Muscle layer of colon (tissue), 2 donors: ENCODE measurements around the gene PPP1R16B.
"Not testable (repeated sequence)": the region's sequence is repeated elsewhere in the genome, so short reads cannot be mapped to it uniquely, and the experiment has no call there.

Experiments
- H3K27ac ChIP-seq: one replicate; pipeline ENCODE4 v1.7.0; 2013; ENCODE audit warnings: low read depth, mild to moderate bottlenecking, low read length, moderate library complexity
- H3K27me3 ChIP-seq, 2 donors: one replicate each; pipeline ENCODE4 v1.7.0; 2013; ENCODE audit warnings: low read length in 2 of 2, mild to moderate bottlenecking in 2 of 2; ENCODE audit not compliant: insufficient read depth in 2 of 2, control insufficient read depth in 1 of 2
- H3K36me3 ChIP-seq: one replicate; pipeline ENCODE4 v1.7.0; 2013; ENCODE audit warnings: mild to moderate bottlenecking, low read length; ENCODE audit not compliant: insufficient read depth
- H3K4me1 ChIP-seq: one replicate; pipeline ENCODE4 v1.7.0; 2013; ENCODE audit warnings: mild to moderate bottlenecking, low read length; ENCODE audit not compliant: insufficient read depth
- H3K4me3 ChIP-seq, 2 donors: one replicate each; pipeline ENCODE4 v1.7.0; 2013; ENCODE audit warnings: low read length in 2 of 2, low read depth in 1 of 2, mild to moderate bottlenecking in 1 of 2, moderate library complexity in 1 of 2
- H3K9ac ChIP-seq: one replicate; pipeline ENCODE4 v1.7.0; 2013; ENCODE audit warnings: low read length
- H3K9me3 ChIP-seq: one replicate; pipeline ENCODE4 v1.7.0; 2013; ENCODE audit warnings: mild to moderate bottlenecking, low read length
- donor health status: abdominal sarcoma.
- donor health status: Adenocarcinoma of cecum.

The PPP1R16B gene

GRCh38 chr20:38952153-38952552 is 146.7 kb downstream of the PPP1R16B start:
- no peak overlapping the region for H3K9ac ChIP-seq
- H3K27me3 ChIP-seq: no peaks in the 10 kb centered on the region
- H3K27ac ChIP-seq: no peak overlapping the region
- no peaks in the 10 kb centered on the region for H3K9me3 ChIP-seq
- no peak overlapping the region for H3K4me3 ChIP-seq
- H3K4me1 ChIP-seq: no peaks in the 10 kb centered on the region
- peaks cover 13% of the 10 kb centered on the region for H3K36me3 ChIP-seq

DNA sequence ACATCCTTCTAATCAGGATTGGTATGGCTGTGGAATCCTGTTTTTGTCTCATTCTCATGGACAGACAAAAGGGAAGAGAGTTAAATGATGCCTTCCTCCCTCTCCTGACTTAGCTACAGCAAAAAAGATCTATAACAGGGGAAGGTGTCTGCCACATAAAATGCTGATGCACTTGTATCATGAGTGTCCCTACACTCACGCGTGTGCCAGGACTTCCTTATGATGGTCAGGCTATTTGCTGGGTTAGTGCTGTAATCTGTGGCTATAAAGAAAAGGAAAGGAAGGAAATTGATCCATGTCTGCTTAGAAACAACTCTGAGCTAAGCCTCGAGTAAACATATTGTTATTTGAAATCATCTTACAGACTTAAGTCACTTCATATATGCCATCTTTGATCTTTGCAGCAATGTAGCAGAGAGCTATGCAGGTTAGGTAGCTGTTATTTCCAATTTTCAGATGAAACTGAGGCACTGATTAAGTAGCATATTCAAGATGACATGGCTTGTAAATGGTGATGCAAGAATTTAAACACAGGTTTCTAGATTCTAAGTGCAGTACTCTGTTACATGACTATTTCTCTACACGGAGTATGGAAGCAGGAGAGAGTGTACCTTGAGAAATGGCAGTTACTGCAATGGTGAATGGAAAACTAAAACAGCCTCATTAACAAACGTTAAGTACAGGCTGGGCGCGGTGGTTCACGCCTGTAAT is 148.3 kb downstream of the PPP1R16B start:
- Histone ChIP-seq H3K4me3 (no peak overlapping the region), H3K36me3 (peaks cover 10% of the 10 kb centered on the region), H3K27me3 (no peaks in the 10 kb centered on the region), H3K9ac (no peak overlapping the region), H3K27ac (no peak overlapping the region), H3K4me1 (no peaks in the 10 kb centered on the region), H3K9me3 (no peaks in the 10 kb centered on the region)

DNA sequence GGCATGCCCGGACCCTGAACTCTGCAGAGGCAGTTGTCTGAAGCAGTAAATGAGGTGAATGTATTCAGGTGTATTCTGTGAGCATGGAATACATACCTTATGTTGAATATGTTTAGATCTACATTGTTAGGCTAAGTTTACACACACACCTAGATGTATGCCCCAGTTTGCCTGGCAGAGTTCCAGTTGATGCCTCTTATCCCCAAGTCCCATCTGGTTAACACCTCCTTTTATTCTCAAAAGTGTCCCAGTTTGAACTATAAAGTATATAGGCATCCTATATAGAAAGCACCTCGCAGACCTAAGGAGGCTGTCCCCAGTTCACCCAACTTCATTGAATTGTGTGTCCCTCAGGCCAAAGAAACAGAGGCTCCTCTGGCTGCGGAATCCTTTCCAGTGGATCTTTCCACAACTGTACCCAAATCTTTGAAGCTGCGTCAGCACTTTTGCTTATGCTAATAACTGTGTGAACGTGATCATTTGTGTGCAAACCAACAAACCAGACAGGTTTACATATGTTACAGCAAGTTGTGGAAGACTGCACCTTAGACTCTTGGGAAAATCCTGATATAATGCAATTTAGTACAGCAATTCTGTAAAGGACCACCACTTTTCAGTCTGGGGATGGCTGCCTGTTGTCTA is 151.9 kb downstream of the PPP1R16B start:
- Histone ChIP-seq H3K9ac (no peak overlapping the region), H3K4me3 (no peak overlapping the region), H3K27ac (no peak overlapping the region)

DNA sequence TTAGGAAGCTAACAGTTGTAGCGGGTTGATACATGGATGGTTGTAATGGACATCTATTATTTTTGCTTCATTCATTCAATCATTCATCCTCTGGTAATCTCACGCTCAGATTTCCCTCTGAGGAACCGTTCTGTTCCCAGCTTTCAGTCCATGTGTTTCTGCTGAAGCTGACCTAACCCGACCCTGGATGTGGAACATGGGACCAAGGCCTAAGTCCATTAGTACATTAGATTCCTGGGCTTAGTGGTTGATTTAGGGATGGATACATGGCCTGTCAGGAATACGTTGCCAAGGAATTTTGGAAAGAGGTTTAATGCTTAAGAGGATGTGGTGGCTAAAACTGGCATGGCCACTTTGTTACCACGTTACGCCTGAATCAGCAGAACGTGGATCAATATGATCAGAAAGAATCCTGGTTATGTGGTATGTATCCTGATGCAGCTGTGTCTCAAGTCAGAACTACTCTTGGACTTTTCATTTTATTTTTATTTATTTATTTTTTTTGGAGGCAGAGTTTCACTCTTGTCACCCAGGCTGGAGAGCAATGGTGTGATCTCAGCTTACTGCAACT is 152.5 kb downstream of the PPP1R16B start:
- H3K9me3 ChIP-seq: no peaks in the 10 kb centered on the region
- H3K27me3 ChIP-seq: no peaks in the 10 kb centered on the region
- peaks cover 11% of the 10 kb centered on the region for H3K4me1 ChIP-seq
- no peaks in the 10 kb centered on the region for H3K36me3 ChIP-seq
- no peak overlapping the region for H3K27ac ChIP-seq
- H3K4me3 ChIP-seq: no peak overlapping the region
- no peak overlapping the region for H3K9ac ChIP-seq

More for the DNA sequence above, 151.9 kb downstream of the PPP1R16B start:
- no peaks in the 10 kb centered on the region for H3K9me3 ChIP-seq
- peaks cover 7% of the 10 kb centered on the region for H3K4me1 ChIP-seq
- peaks cover 3% of the 10 kb centered on the region for H3K36me3 ChIP-seq
- no peaks in the 10 kb centered on the region for H3K27me3 ChIP-seq

GRCh38 chr20:38960187-38960687 is 154.7 kb downstream of the PPP1R16B start:
- H3K36me3 ChIP-seq, H3K9me3 ChIP-seq, H3K9ac ChIP-seq, H3K4me3 ChIP-seq, H3K27ac ChIP-seq, H3K27me3 ChIP-seq: not testable (repeated sequence)
- peaks cover 16% of the 10 kb centered on the region for H3K4me1 ChIP-seq

DNA sequence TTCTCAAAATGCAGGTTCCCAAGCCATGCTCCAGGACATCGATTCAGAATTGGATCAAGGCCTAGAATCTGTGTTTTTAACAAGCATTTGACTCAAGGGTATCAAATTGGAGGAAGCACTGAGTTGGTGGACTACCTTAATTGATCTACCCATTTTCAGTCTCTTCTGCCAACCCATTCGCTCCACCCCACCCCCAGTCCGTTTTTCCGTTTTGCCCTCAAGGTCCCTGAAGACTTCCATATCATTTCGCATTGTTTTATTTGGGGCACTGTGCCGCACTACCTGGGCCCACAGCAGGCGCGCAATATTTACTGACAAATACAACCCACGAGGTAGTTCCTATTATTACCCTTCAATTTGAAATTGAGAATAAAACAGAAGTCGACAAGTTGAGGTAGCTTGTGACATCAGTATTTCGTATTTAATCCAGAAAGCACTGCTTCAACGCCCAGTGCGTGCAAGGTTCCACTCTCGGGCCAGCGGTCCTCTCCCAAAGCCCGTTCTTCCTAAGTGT is 156.1 kb downstream of the PPP1R16B start:
- peak overlapping the region; percentile 35 for H3K9ac ChIP-seq

GRCh38 chr20:38962044-38962927 is 156.8 kb downstream of the PPP1R16B start, which contains the start of gene DHX35:
Gene DHX35 (plus strand): TSS chr20:38962344. CDS start chr20:38962368, 24 bp downstream.
- Histone ChIP-seq H3K9me3 (no peaks in the 10 kb centered on the region), H3K4me1 (peaks cover 16% of the 10 kb centered on the region), H3K4me3 (peak within 1 kb of the TSS; percentile 94), H3K9ac (peak within 1 kb of the TSS; percentile 94), H3K36me3 (no peaks in the 10 kb centered on the region), H3K27me3 (no peaks in the 10 kb centered on the region), H3K27ac (peak within 1 kb of the TSS; percentile 83)

More for the DNA sequence above, 156.1 kb downstream of the PPP1R16B start:
- H3K4me3 ChIP-seq: peak overlapping the region; percentile 94
- H3K27ac ChIP-seq: peak overlapping the region; percentile 45
- no peaks in the 10 kb centered on the region for H3K27me3 ChIP-seq
- no peaks in the 10 kb centered on the region for H3K36me3 ChIP-seq
- H3K4me1 ChIP-seq: peaks cover 16% of the 10 kb centered on the region
- no peaks in the 10 kb centered on the region for H3K9me3 ChIP-seq

DNA sequence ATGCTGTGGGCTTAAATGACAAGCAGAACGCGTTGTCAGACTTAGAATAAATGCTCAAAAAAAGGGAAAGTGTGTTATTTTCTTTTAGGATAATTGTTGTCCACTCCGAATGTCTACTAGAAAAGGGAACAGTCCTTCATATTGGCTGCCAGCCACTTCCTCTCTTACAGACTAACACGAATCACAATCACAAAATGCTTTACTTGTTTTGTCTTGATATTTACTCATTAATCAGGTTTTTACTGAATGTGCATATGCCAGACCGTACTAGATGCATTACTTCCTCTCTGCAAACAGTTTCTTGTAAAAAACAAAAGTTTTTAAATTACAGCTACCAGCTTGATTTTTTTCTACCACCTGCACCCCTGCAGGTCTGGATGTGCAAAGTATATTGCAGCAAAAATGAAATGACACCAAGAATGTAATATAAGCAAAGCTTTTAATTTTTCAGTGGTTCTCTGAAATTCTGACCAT is 157.5 kb downstream of the PPP1R16B start:
- H3K27me3 ChIP-seq: no peaks in the 10 kb centered on the region
- H3K27ac ChIP-seq: peak overlapping the region; percentile 83
- H3K4me3 ChIP-seq: peak overlapping the region; percentile 94
- H3K9me3 ChIP-seq: no peaks in the 10 kb centered on the region
- no peaks in the 10 kb centered on the region for H3K36me3 ChIP-seq
- H3K9ac ChIP-seq: peak overlapping the region; percentile 94
- H3K4me1 ChIP-seq: peaks cover 20% of the 10 kb centered on the region

DNA sequence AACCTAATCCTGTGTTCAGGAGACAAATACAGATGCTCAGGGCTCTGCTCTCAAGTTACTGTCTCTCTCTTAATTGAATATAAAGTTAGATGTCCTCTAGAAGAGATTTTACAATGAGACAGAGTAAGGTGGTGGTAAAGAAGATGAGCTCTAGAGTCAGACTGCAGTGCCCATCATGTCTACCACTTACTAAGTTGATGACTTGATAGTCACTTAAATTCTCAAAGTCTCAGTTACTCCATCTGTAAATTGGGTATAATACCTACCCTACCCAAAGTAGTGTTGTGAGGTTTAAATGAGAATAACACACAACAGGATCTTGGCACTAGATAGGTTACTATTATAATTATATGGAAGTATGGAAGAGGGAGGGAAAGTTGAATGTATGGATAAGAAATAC is 158.2 kb downstream of the PPP1R16B start:
- Histone ChIP-seq H3K27me3 (no peaks in the 10 kb centered on the region), H3K4me1 (peaks cover 25% of the 10 kb centered on the region), H3K4me3 (no peak overlapping the region), H3K36me3 (no peaks in the 10 kb centered on the region), H3K27ac (no peak overlapping the region), H3K9me3 (no peaks in the 10 kb centered on the region), H3K9ac (no peak overlapping the region)

- peaks cover 41% of the 10 kb centered on the region for H3K4me1 ChIP-seq
- H3K4me3 ChIP-seq: no peak overlapping the region
- H3K36me3 ChIP-seq: peaks cover 7% of the 10 kb centered on the region
- no peak overlapping the region for H3K9ac ChIP-seq
- H3K27ac ChIP-seq: no peak overlapping the region
- no peaks in the 10 kb centered on the region for H3K9me3 ChIP-seq
- H3K27me3 ChIP-seq: no peaks in the 10 kb centered on the region
Measured at GRCh38 chr20:38965264-38965663, 159.8 kb downstream of the PPP1R16B start.
